HepG2 (cell line): ENCODE data around the gene ARL4D. TPM values are rescaled to one million over a fixed set of nuclear protein-coding genes. Genes with fewer than 3 reads are reported as not detected.

Experiments used
- BCL3 ChIP-seq: sonication (generic); formaldehyde crosslinking; IDR thresholded peaks from 2 replicates; pipeline ENCODE4 v1.5.1; 2020; ENCODE audit warnings: mild to moderate bottlenecking, missing genetic modification reagents, moderate library complexity
- FLYWCH1 ChIP-seq: sonication (generic); formaldehyde crosslinking; IDR thresholded peaks from 2 replicates; pipeline ENCODE4 v1.8.1; 2023; ENCODE audit warnings: mild to moderate bottlenecking, missing genetic modification reagents
- FOXA3 ChIP-seq: IDR thresholded peaks from 2 replicates; pipeline ENCODE4 v1.6.1; 2016; ENCODE audit warnings: missing genetic modification reagents, missing compliant biosample characterization
- HNRNPL ChIP-seq: fragments of 200-400 bp; formaldehyde crosslinking; IDR thresholded peaks from 2 replicates; pipeline ENCODE4 v1.6.1; 2017; ENCODE audit warnings: mild to moderate bottlenecking, low read depth, low read length
- MYNN ChIP-seq: sonication (generic); formaldehyde crosslinking; IDR thresholded peaks from 2 replicates; pipeline ENCODE4 v1.4.0; 2020; ENCODE audit warnings: mild to moderate bottlenecking, low read depth, missing genetic modification reagents
- NCOA1 ChIP-seq: sonication (generic); formaldehyde crosslinking; IDR thresholded peaks from 2 replicates; pipeline ENCODE4 v1.9.0; 2021; ENCODE audit warnings: missing genetic modification reagents
- PHF8 ChIP-seq: sonication (generic); formaldehyde crosslinking; IDR thresholded peaks from 2 replicates; pipeline ENCODE4 v1.5.0; 2020; ENCODE audit warnings: missing genetic modification reagents
- RBAK ChIP-seq: sonication (generic); formaldehyde crosslinking; IDR thresholded peaks from 2 replicates; pipeline ENCODE4 v1.5.1; 2020; ENCODE audit warnings: mild to moderate bottlenecking, missing genetic modification reagents
- RXRB ChIP-seq: IDR thresholded peaks from 2 replicates; pipeline ENCODE4 v1.6.1; 2016; ENCODE audit warnings: borderline replicate concordance, missing genetic modification reagents, missing compliant biosample characterization
- SAP130 ChIP-seq: IDR thresholded peaks from 2 replicates; pipeline ENCODE4 v1.6.1; 2016; ENCODE audit warnings: low read depth
- UBTF ChIP-seq: sonication (generic); formaldehyde crosslinking; IDR thresholded peaks from 2 replicates; pipeline ENCODE4 v1.4.0; 2020; ENCODE audit warnings: mild to moderate bottlenecking, missing genetic modification reagents
- ZFX ChIP-seq: sonication (generic); formaldehyde crosslinking; IDR thresholded peaks from 2 replicates; pipeline ENCODE4 v1.4.0; 2020; ENCODE audit warnings: mild to moderate bottlenecking, low read depth, missing genetic modification reagents, moderate library complexity
- ZNF143 ChIP-seq: sonication (generic); formaldehyde crosslinking; IDR thresholded peaks from 2 replicates; pipeline ENCODE4 v1.4.0; 2020; ENCODE audit warnings: missing genetic modification reagents
- ZNF274 ChIP-seq: sonication (generic); formaldehyde crosslinking; IDR thresholded peaks from 2 replicates; pipeline ENCODE4 v1.5.1; 2020; ENCODE audit warnings: mild to moderate bottlenecking, missing genetic modification reagents
- ZNF503 ChIP-seq: sonication (generic); formaldehyde crosslinking; IDR thresholded peaks from 2 replicates; pipeline ENCODE4 v1.4.0; 2020; ENCODE audit warnings: missing genetic modification reagents
- ZNF557 ChIP-seq: sonication (generic); formaldehyde crosslinking; IDR thresholded peaks from 2 replicates; pipeline ENCODE4 v1.4.0; 2020; ENCODE audit warnings: missing genetic modification reagents
- ZNF607 ChIP-seq: sonication (generic); formaldehyde crosslinking; IDR thresholded peaks from 2 replicates; pipeline ENCODE4 v1.5.1; 2020; ENCODE audit warnings: missing genetic modification reagents, mild to moderate bottlenecking, borderline replicate concordance
- ZNF670 ChIP-seq: sonication (generic); formaldehyde crosslinking; IDR thresholded peaks from 2 replicates; pipeline ENCODE4 v1.8.0; 2022; ENCODE audit warnings: mild to moderate bottlenecking, missing genetic modification reagents, borderline replicate concordance
- ZNF775 ChIP-seq: sonication (generic); formaldehyde crosslinking; IDR thresholded peaks from 2 replicates; pipeline ENCODE4 v1.4.0; 2020; ENCODE audit warnings: missing genetic modification reagents, mild to moderate bottlenecking, moderate library complexity, borderline replicate concordance
- ZZZ3 ChIP-seq: sonication (generic); formaldehyde crosslinking; IDR thresholded peaks from 2 replicates; pipeline ENCODE4 v1.4.0; 2020; ENCODE audit warnings: missing genetic modification reagents, mild to moderate bottlenecking, borderline replicate concordance
- polyA plus RNA-seq, 8 experiments: library from polyadenylated mRNA; depleted of rRNA in 3 of 8; stranded (reverse) in 7 of 8; unstranded in 1 of 8; fragments of >200 nt; fragmentation: Illumina TruSeq in 4 of 8; extraction: Trizol in 4 of 8; gene quantifications; 2 replicates each; pipeline versions ENCODE4 v1.2.1 to v1.2.3, GENCODE V29; 2011 to 2016; ENCODE audit warnings: low read depth in 4 of 8, missing spikeins in 1 of 8, mixed read lengths in 1 of 8; ENCODE audit not compliant: insufficient read depth in 1 of 8
- total RNA-seq, 5 experiments: library from RNA; depleted of rRNA; stranded (reverse); fragments of >200 nt; fragmentation: Illumina TruSeq; extraction: Trizol; gene quantifications; 2 replicates each; pipeline ENCODE4 v1.2.3, GENCODE V29; 2016; ENCODE audit warnings: low read depth in 1 of 5

Gene ARL4D
- total and polyA plus RNA-seq, 2 of the 13 experiments (the other 11 are each of a cell fraction or from before 2014, with no cell fraction given): 9.0 to 25.9 TPM

- TF ChIP-seq BCL3: peak; percentile 62; the same call in 1 of the 2 replicates
- no peak for TF ChIP-seq ZNF775 (CRISPR knock-in tag)
- TF ChIP-seq SAP130 (CRISPR knock-in tag): 0 out of 2 replicates have a peak, but pooled peaks have one; percentile 12
- no peak for TF ChIP-seq ZZZ3 (CRISPR knock-in tag)
- peak; percentile 39; the same call in 1 of the 2 replicates for TF ChIP-seq FLYWCH1 (CRISPR knock-in tag)
- no peak; the same call in 1 of the 2 replicates for TF ChIP-seq ZNF274
- 0 out of 2 replicates have a peak, but pooled peaks have one; percentile 8 for TF ChIP-seq UBTF
- TF ChIP-seq FOXA3 (CRISPR knock-in tag): 0 out of 2 replicates have a peak, but pooled peaks have one; percentile 32
- TF ChIP-seq ZFX (CRISPR knock-in tag): peak; percentile 13; the same call in 1 of the 2 replicates
- 0 out of 2 replicates have a peak, but pooled peaks have one; percentile 25 for TF ChIP-seq ZNF503 (CRISPR knock-in tag)
- no peak for TF ChIP-seq HNRNPL
- TF ChIP-seq NCOA1 (CRISPR knock-in tag): 0 out of 2 replicates have a peak, but pooled peaks have one; percentile 22
- TF ChIP-seq PHF8 (CRISPR knock-in tag): no peak
- no peak for TF ChIP-seq MYNN
- TF ChIP-seq ZNF670 (CRISPR knock-in tag): peak; percentile 69; the same call in 1 of the 2 replicates
- TF ChIP-seq ZNF557: no peak
- 0 out of 2 replicates have a peak, but pooled peaks have one; percentile 41 for TF ChIP-seq ZNF607
- no peak for TF ChIP-seq RBAK (CRISPR knock-in tag)
- TF ChIP-seq RXRB: no peak
- TF ChIP-seq ZNF143 (CRISPR knock-in tag): no peak
- TF ChIP-seq, all 625 proteins: peak for 49
Observed at GRCh38 chr17:43385046-43385831, 13.6 kb upstream of the ARL4D start (continued).
